Stimulated activated CD4-positive, alpha-beta T cell treated with anti-CD3 and anti-CD28 coated beads, Interleukin-2, amount 100 ng/mL, for 4 hours (primary cell): ENCODE results near the gene DLK1.

Source experiments
- DNase-seq: peaks from one replicate; pipeline ENCODE4 v3.0.0-alpha.2; 2020; ENCODE audit warnings: low read depth

Gene DLK1

DNA sequence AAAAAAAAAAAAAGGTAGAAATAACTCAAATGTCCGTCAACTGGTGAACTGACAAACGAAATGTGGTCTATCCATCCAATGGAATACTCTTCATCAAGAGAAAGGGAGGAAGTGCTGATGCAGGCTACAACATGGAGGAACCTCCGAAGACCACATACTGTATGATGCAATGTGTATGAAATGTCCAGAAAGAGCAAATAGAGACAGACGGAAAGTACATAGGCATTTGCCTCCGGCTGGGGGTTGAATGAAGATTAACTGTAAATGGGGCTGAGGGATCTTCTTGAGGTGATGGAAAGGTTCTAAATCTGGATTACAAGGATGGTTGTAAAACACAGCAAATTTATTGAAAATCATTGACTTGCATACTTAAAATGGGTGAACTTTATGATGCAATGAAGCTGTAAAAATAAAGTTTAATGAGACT, 35.4 kb downstream of the DLK1 start:
- no peak for DNase-seq

GRCh38 chr14:100762901-100763300, 36.2 kb downstream of the DLK1 start:
- no peak for DNase-seq

GRCh38 chr14:100764471-100765115, 37.9 kb downstream of the DLK1 start:
- no peak for DNase-seq

DNA sequence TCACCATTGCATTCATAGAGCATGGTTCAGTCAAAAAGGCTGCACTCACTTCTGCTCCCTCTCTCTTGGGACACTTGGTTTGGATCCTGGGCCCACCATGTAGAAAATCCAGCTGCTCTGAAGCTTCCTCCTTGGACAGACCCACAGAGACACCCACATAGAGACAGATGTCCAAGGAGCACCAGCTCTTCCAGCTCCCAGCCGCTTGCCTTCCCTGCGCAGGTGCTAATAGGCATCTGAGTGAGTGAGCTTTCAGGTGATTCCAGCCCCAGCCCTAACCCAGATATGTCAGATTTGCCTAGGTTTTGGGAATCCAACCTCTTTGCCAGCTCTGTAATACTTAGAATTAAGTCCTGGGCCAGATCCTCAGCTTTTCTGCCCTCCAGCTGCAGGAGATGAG, 38.6 kb downstream of the DLK1 start:
- DNase-seq = no peak

- no peak for DNase-seq
Measured at GRCh38 chr14:100765991-100766390, 39.3 kb downstream of the DLK1 start.

- DNase-seq = no peak
Measured at GRCh38 chr14:100767003-100767787, 40.5 kb downstream of the DLK1 start.

DNA sequence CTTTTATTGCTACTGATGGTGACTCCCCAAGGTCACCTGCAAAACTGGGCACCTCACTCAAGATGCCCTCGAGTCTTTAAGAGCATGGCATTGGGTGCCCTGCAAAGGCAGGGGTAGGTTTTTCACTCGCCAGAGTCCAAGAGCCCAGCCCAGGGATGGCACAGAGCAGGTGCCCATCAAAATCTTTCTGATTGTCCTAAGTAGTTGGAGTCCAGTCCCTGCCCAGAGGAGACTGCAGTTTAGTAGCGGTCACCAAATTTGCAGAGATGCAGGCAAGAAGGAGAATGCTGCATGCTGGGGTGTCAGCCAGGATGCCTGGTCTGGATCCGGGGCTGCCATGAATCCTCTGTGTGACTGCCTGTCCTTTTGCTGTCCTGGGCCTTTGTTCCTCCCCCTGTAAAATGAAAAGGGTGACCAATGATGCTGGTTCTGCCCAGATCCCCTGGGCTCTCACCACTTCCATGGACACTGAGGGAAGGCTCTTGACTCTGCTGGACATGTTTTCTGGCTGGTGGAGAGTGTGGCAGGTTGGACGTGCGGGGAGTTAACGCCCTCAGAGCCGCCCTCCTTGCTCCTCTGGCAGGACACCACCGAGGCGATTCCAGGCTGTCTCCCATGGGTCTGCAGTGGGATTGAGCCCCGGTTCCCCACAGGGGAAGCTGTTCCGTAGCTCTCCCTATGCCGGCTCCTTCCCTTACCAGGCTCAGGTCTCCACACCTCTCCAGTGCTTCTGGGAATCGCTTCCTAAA, 41.3 kb downstream of the DLK1 start:
- DNase-seq = no peak

DNA sequence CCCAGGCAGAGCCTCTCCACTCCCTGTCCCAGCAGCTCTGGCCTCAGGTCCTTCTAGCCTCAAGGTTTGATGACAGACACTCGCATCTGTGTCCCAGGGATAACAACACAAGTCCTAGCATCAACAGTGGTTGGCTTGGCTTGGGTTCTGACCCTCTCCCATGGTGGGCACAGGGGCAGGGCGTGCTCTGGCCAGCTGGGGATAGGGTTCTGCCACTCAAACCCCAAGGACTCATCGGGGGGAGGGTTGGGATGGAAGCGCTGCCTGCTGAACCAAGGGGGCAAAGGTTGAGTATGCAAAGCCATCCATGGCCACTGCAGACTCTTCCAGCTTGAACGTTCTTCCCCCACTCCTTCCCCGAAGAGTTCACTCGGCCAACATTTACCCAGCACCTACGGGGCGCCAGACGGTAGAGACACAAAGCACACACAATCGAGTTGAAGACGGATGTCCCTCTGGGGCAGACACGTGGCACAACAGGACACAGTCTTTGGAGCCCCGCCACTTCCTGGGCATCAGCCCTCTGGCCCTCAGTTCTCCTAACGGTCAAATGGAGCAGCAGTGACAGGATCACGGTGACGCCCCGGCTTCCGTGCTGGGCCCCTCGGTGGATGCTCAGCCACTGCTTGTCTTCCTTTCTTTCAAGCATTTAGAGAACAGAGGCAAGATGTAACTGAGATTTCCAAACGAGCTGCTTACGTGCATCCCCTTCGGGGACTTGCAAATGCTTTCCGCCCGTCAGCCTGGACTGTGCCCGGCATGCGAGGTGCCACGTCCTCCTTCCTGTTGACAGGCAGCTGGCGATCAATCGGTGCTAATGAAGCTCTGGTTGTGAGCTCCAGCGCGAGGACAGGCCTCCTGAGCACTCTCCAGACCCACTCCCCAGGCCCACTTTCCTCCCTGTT, 42.6 kb downstream of the DLK1 start:
- DNase-seq = no peak

DNA sequence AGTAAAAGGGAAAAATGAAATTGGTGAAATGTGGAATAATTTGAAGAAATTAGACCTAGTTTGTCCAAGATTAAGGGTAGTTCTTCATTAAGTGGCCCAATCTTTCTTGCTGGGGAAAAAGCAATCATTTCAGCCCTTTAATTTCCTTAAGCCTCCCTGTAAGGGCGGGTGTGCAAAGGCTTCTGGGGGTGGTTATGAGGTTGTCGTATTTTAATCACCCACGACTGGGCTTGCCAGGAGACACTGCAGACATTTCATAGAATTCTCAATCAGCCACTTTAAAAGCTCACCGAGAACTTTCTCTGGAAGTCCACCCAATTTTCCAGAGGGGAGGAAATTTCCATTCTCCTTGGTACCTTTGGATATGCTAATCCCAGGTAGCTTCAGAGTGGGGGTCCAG, 43.4 kb downstream of the DLK1 start:
- DNase-seq = no peak

DNA sequence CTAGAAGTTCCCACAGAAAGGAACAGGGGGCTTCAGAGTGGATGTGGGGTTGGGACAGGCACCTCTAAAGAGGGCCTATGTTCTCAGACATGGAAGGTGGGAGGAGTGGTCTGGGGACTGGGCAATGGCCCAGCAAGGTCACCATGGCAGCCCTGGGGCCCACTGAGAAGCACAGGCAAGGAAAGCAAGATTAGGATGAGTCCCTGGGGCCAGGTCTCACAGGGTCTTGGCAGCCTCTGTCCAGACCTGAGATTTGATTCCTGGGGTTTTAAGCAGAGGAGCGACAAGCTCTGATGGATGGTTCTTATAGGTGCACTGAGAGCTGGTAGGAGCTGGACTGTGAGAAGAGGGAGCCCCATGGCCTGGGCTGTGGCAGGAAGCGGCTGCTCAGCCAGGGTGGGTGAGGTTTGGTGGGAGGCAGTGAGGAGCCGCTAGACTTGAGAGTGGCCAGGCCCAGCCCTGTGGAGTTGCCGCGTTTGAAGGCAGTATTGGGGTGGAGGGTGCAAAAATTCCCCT, 44.0 kb downstream of the DLK1 start:
- DNase-seq = no peak

- DNase-seq = no peak
Measured at GRCh38 chr14:100771121-100771800, 44.6 kb downstream of the DLK1 start.

GRCh38 chr14:100772607-100773165, 46.0 kb downstream of the DLK1 start:
- no peak for DNase-seq

DNA sequence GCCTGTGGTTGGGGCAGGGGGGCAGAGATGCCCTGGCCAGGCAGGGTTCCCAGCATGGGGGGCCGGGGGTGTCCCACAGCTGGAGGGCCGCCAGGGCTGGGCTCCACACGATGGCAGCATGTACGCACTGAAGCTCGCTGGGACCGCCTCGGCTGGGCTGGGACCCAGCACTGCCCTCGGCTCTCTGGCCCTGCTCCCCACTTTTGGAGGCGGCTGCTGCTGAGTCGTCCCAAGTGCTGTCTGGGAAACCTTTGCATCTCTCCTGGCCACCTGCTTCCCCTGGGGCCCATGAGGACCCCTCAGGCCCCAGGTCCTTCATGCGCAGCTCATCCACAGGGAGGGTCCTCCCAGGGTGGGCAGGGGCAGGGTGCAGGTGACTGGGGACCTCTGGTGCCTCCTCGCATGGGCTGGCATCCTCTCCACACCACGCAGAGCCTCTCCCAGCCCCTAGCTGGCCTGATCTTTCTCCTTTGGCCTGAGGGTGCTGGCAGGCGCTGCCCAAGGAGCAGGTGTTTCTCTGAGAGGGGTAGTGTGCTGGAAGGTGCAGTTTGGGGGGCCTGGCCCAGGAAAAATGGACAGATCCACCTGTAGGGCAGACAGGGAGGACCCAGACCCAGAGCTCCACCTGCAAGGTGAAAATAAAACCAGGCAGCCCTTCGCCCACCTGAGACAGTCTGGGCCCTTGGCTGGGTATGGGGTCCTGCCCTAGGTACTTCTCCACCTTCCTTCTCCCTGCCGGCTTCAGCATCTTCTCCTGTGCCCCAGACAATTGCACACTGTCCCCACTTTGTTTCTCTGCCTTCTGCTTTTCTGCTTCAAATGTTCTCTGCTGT, 46.9 kb downstream of the DLK1 start:
- no peak for DNase-seq

- no peak for DNase-seq
Measured at GRCh38 chr14:100774164-100774537, 47.5 kb downstream of the DLK1 start.

DNA sequence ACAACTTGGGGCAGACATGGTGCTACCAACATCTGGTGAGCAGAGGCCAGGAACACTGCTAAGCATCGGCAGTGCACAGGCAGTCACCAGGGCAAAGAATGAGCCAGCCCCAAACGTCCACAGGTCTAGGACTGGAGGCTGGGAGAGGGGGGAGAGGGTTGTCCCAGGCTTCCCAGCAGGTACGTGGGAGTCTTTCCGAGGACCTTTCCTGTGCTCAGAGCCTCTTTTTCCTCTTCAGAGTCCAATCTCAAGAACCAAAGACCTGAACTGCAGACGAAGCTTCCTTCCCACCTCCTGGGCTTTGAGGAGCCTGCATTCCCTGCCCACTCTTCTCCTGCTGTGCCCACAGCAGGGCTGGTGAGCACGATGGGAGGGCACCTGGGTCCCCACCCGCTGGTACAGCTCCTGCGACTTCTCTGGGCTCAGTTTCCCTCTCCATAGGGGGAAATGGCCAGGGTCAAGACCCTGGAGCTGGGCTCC, 48.7 kb downstream of the DLK1 start:
- DNase-seq = no peak

- no peak for DNase-seq
Measured at GRCh38 chr14:100775831-100776591, 49.3 kb downstream of the DLK1 start.

GRCh38 chr14:100776681-100777365, 50.1 kb downstream of the DLK1 start:
- no peak for DNase-seq

DNA sequence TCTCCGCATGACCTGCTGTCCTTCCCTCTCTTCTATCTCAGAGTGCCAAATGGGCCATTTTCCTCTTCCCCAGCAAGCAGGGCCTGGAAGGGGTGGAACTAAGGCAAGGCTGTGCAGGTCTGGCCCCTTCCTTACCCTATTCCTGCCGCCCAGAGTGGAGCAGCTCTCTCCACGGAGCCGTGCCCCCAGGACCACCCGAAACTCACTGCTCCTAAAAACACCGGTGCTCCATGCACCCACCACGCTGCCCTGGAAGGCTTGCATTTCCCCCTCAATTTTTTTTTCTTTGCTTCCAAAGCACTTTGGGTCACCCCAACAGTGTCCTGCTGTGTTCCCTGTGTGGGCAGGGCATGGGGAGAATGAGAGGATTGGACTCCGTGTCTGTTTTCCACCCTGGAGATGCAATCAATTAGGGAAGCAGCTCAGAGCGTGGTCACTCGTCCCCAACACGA, 50.7 kb downstream of the DLK1 start:
- DNase-seq = no peak
